Measurements from ENCODE around the gene KLK11. TPM values are rescaled to one million over a fixed set of nuclear protein-coding genes. Genes with fewer than 3 reads are reported as not detected.

KLK11 gene
- total and polyA plus RNA-seq, 4 experiments from 2014 or later = not detected

- Histone ChIP-seq H3K4me1 (ENCODE audit: insufficient read depth, low read length) (no peaks in the 10 kb centered on the region), H3K27ac (ENCODE audit: low read depth, low read length) (no peak overlapping the region), H3K4me3 (ENCODE audit: low read length in 2 of 2) (no peak overlapping the region), H3K36me3 (ENCODE audit: insufficient read depth, low read length) (no peaks in the 10 kb centered on the region), H3K27me3 (ENCODE audit: insufficient read depth, low read length) (peaks cover 5% of the 10 kb centered on the region), H3K9me3 (ENCODE audit: control insufficient read depth in 1 of 2, low read length in 2 of 2) (no peaks in the 10 kb centered on the region)
- H3K36me3 Mint-ChIP-seq = no peaks in the 10 kb centered on the region
- no peak for DNase-seq
- peaks cover 0 to 1% (median 0%) of the 10 kb centered on the region in 4 donors for H3K4me1 Mint-ChIP-seq
- H3K9me3 Mint-ChIP-seq = peaks cover 0 to 5% (median 0%) of the 10 kb centered on the region in 8 donors
- POLR2A ChIA-PET (ENCODE audit: partially characterized antibody) = no interaction called here
- CTCF ChIA-PET (ENCODE audit: partially characterized antibody) = no interaction called here
- intact Hi-C loops (cut with micrococcal nuclease) = no loop called here
- peak overlapping the region in 1 of 7 donors; percentile 3 for H3K27ac Mint-ChIP-seq
- H3K27me3 Mint-ChIP-seq = peaks cover 28 to 40% of the 10 kb centered on the region in 2 donors
- no peak overlapping the region for H3K4me3 Mint-ChIP-seq
Measured at GRCh38 chr19:50981587-50982146, 44.7 kb downstream of the KLK11 start.

DNA sequence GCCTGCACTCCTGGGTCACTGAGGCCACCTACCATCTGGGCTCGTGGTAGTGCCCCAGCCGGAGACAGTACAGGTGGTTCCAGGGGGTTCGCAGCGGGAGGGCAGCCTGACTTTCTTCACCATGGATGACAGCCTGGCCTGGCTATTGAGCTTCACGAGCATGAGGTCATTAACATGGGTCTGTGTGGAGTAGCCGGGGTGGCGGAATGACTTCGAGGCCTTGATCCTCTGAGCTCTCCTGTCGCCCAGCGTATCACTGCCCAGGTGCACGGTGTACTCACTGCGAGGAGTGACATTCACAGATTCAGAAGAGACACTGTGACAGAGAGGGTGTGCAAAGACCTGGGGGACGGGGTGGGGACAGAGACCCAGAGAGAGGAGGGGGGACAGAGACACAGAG is 46.2 kb downstream of the KLK11 start:
- Histone ChIP-seq H3K36me3 (ENCODE audit: insufficient read depth, low read length) (no peaks in the 10 kb centered on the region), H3K27me3 (ENCODE audit: insufficient read depth, low read length) (peaks cover 5% of the 10 kb centered on the region), H3K27ac (ENCODE audit: low read depth, low read length) (no peak overlapping the region), H3K9me3 (ENCODE audit: control insufficient read depth in 1 of 2, low read length in 2 of 2) (no peaks in the 10 kb centered on the region), H3K4me3 (ENCODE audit: low read length in 2 of 2) (no peak overlapping the region), H3K4me1 (ENCODE audit: insufficient read depth, low read length) (no peaks in the 10 kb centered on the region)
- ChIA-PET POLR2A (ENCODE audit: partially characterized antibody) (no interaction called here), CTCF (ENCODE audit: partially characterized antibody) (no interaction called here)
- H3K4me1 Mint-ChIP-seq = peaks cover 0 to 1% (median 0%) of the 10 kb centered on the region in 4 donors
- intact Hi-C loops (cut with micrococcal nuclease) = no loop called here
- H3K9me3 Mint-ChIP-seq = peaks cover 0 to 3% (median 0%) of the 10 kb centered on the region in 8 donors
- no peak overlapping the region for H3K4me3 Mint-ChIP-seq
- H3K36me3 Mint-ChIP-seq = no peaks in the 10 kb centered on the region
- no peak for DNase-seq
- peaks cover 37 to 40% of the 10 kb centered on the region in 2 donors for H3K27me3 Mint-ChIP-seq
- no peak overlapping the region for H3K27ac Mint-ChIP-seq

DNA sequence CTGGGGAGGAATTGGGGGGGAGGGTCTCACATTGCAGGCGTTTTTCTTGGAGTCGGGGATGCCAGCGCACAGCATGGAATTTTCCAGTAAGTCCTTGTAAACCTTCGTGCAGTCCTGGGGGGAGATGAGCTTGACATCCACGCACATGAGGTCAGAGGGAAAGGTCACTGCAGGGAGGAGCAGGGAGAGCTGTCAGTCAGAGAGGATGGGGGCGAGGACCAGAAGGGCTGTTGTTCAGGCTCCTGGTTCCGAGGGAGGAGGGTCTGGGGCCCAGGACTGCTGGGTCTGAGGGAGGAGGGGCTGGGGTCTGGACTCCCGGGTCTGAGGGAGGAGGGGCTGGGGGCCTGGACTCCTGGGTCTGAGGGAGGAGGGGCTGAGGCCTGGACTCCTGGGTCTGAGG is 46.7 kb downstream of the KLK11 start:
- H3K36me3 ChIP-seq (ENCODE audit: insufficient read depth, low read length) = no peaks in the 10 kb centered on the region
- H3K27ac ChIP-seq (ENCODE audit: low read depth, low read length) = no peak overlapping the region
- Mint-ChIP-seq H3K36me3 (no peaks in the 10 kb centered on the region), H3K4me1 (peaks cover 0 to 1% (median 0%) of the 10 kb centered on the region in 4 donors), H3K27ac (no peak overlapping the region), H3K4me3 (no peak overlapping the region), H3K9me3 (peaks cover 0 to 2% (median 0%) of the 10 kb centered on the region in 8 donors), H3K27me3 (peaks cover 34 to 36% of the 10 kb centered on the region in 2 donors)
- H3K27me3 ChIP-seq (ENCODE audit: insufficient read depth, low read length) = peaks cover 5% of the 10 kb centered on the region
- POLR2A ChIA-PET (ENCODE audit: partially characterized antibody) = no interaction called here
- no peak overlapping the region for H3K4me3 ChIP-seq (ENCODE audit: low read length in 2 of 2)
- no peaks in the 10 kb centered on the region for H3K4me1 ChIP-seq (ENCODE audit: insufficient read depth, low read length)
- DNase-seq = no peak
- no peaks in the 10 kb centered on the region for H3K9me3 ChIP-seq (ENCODE audit: control insufficient read depth in 1 of 2, low read length in 2 of 2)
- CTCF ChIA-PET (ENCODE audit: partially characterized antibody) = no interaction called here
- intact Hi-C loops (cut with micrococcal nuclease) = no loop called here

DNA sequence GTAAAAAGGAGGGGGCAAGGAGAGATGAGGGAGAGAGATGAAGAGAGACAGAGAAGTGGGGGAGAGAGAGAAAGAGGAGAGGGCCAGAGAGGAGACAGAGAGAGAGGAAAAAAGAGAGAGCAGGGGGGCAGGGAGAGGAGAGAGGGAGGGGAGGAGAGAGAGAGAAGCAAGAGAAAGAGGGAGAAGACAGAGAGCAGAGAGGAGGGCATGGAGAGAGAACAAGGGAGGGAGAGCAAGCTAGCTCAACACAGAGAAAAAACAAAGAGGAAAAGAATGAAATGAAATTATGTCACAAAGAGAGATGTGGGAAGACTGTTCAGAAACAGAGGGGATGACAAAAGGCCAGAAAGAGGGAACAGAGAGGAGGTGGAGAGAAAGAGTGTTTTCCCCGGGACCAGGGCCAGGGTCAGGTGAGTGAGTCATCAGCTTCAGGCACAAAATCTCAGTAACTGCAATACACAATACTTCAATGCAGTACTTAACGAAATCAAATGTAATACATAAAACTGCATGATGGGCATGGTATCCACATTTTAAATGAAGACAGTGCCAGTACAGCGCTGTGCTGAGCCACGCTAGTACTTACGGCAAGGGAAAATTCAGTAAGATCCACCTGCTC is 47.5 kb downstream of the KLK11 start:
- H3K27me3 ChIP-seq (ENCODE audit: insufficient read depth, low read length) = peaks cover 5% of the 10 kb centered on the region
- POLR2A ChIA-PET (ENCODE audit: partially characterized antibody) = no interaction called here
- no peak overlapping the region for H3K27ac ChIP-seq (ENCODE audit: low read depth, low read length)
- H3K4me3 ChIP-seq (ENCODE audit: low read length in 2 of 2) = no peak overlapping the region
- Mint-ChIP-seq H3K4me1 (peaks cover 0 to 1% (median 0%) of the 10 kb centered on the region in 4 donors), H3K9me3 (peaks cover 0 to 2% (median 0%) of the 10 kb centered on the region in 8 donors), H3K36me3 (no peaks in the 10 kb centered on the region), H3K27ac (no peak overlapping the region), H3K4me3 (no peak overlapping the region), H3K27me3 (peaks cover 34 to 40% of the 10 kb centered on the region in 2 donors)
- H3K4me1 ChIP-seq (ENCODE audit: insufficient read depth, low read length) = no peaks in the 10 kb centered on the region
- H3K36me3 ChIP-seq (ENCODE audit: insufficient read depth, low read length) = no peaks in the 10 kb centered on the region
- intact Hi-C loops (cut with micrococcal nuclease) = no loop called here
- no peak for DNase-seq
- H3K9me3 ChIP-seq (ENCODE audit: control insufficient read depth in 1 of 2, low read length in 2 of 2) = no peaks in the 10 kb centered on the region
- CTCF ChIA-PET (ENCODE audit: partially characterized antibody) = no interaction called here

- peaks cover 5% of the 10 kb centered on the region for H3K27me3 ChIP-seq (ENCODE audit: insufficient read depth, low read length)
- no peak overlapping the region for H3K27ac ChIP-seq (ENCODE audit: low read depth, low read length)
- no peaks in the 10 kb centered on the region for H3K9me3 ChIP-seq (ENCODE audit: control insufficient read depth in 1 of 2, low read length in 2 of 2)
- H3K4me1 ChIP-seq (ENCODE audit: insufficient read depth, low read length) = no peaks in the 10 kb centered on the region
- Mint-ChIP-seq H3K9me3 (peaks cover 0 to 2% (median 0%) of the 10 kb centered on the region in 8 donors), H3K27ac (no peak overlapping the region), H3K36me3 (no peaks in the 10 kb centered on the region), H3K4me1 (peaks cover 0 to 1% (median 0%) of the 10 kb centered on the region in 4 donors), H3K4me3 (no peak overlapping the region), H3K27me3 (peaks cover 36 to 45% of the 10 kb centered on the region in 2 donors)
- POLR2A ChIA-PET (ENCODE audit: partially characterized antibody) = no interaction called here
- DNase-seq = no peak
- CTCF ChIA-PET (ENCODE audit: partially characterized antibody) = no interaction called here
- no peak overlapping the region for H3K4me3 ChIP-seq (ENCODE audit: low read length in 2 of 2)
- no peaks in the 10 kb centered on the region for H3K36me3 ChIP-seq (ENCODE audit: insufficient read depth, low read length)
- intact Hi-C loops (cut with micrococcal nuclease) = no loop called here
Measured at GRCh38 chr19:50977626-50978025, 48.8 kb downstream of the KLK11 start.

GRCh38 chr19:50975766-50976165 is 50.6 kb downstream of the KLK11 start:
- H3K4me3 Mint-ChIP-seq = peak overlapping the region in 1 of 8 donors; percentile 54
- ChIA-PET CTCF (ENCODE audit: partially characterized antibody) (no interaction called here), POLR2A (ENCODE audit: partially characterized antibody) (no interaction called here)
- Histone ChIP-seq H3K9me3 (ENCODE audit: control insufficient read depth in 1 of 2, low read length in 2 of 2) (no peaks in the 10 kb centered on the region), H3K4me1 (ENCODE audit: insufficient read depth, low read length) (no peaks in the 10 kb centered on the region), H3K27ac (ENCODE audit: low read depth, low read length) (no peak overlapping the region), H3K36me3 (ENCODE audit: insufficient read depth, low read length) (no peaks in the 10 kb centered on the region), H3K27me3 (ENCODE audit: insufficient read depth, low read length) (peaks cover 5% of the 10 kb centered on the region), H3K4me3 (ENCODE audit: low read length in 2 of 2) (no peak overlapping the region)
- H3K9me3 Mint-ChIP-seq = peaks cover 0 to 2% (median 0%) of the 10 kb centered on the region in 8 donors
- H3K27me3 Mint-ChIP-seq = peaks cover 34 to 43% of the 10 kb centered on the region in 2 donors
- peaks cover 0 to 1% (median 0%) of the 10 kb centered on the region in 4 donors for H3K4me1 Mint-ChIP-seq
- no peaks in the 10 kb centered on the region for H3K36me3 Mint-ChIP-seq
- DNase-seq = no peak
- H3K27ac Mint-ChIP-seq = no peak overlapping the region
- intact Hi-C loops (cut with micrococcal nuclease) = no loop called here

DNA sequence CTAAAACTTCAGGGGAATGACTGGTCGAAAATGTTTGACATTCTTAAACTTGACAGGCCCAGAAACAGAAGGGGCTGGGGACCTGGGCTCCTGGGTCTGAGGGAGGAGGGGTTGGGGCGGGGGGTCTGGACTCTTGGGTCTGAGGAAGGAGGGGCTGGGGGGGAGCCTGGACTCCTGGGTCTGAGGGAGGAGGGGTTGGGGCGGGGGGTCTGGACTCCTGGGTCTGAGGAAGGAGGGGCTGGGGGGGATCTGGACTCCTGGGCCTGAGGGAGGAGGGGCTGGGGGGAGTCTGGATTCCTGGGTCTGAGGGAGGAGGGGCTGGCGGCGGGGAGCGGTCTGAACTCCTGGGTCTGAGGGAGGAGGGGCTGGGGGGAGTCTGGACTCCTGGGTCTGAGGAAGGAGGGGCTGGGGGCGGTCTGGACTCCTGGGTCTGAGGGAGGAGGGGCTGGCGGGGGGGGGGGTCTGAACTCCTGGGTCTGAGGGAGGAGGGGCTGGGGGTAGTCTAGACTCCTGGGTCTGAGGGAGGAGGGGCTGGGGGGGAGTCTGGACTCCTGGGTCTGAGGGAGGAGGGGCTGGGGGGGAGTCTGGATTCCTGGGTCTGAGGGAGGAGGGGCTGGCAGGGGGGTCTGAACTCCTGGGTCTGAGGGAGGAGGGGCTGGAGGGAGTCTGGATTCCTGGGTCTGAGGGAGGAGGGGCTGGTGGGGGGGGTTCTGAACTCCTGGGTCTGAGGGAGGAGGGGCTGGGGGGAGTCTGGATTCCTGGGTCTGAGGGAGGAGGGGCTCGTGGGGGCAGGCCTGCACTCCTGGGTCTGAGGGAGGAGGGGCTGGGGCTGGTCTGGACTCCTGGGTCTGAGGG is 51.5 kb downstream of the KLK11 start:
- Histone ChIP-seq H3K36me3 (ENCODE audit: insufficient read depth, low read length) (no peaks in the 10 kb centered on the region), H3K27me3 (ENCODE audit: insufficient read depth, low read length) (peaks cover 5% of the 10 kb centered on the region), H3K4me3 (ENCODE audit: low read length in 2 of 2) (no peak overlapping the region), H3K27ac (ENCODE audit: low read depth, low read length) (no peak overlapping the region), H3K9me3 (ENCODE audit: control insufficient read depth in 1 of 2, low read length in 2 of 2) (no peaks in the 10 kb centered on the region), H3K4me1 (ENCODE audit: insufficient read depth, low read length) (no peaks in the 10 kb centered on the region)
- no peaks in the 10 kb centered on the region for H3K36me3 Mint-ChIP-seq
- H3K27ac Mint-ChIP-seq = no peak overlapping the region
- intact Hi-C loops (cut with micrococcal nuclease) = no loop called here
- no peak for DNase-seq
- H3K9me3 Mint-ChIP-seq = peaks cover 0 to 2% (median 0%) of the 10 kb centered on the region in 8 donors
- peaks cover 37 to 49% of the 10 kb centered on the region in 2 donors for H3K27me3 Mint-ChIP-seq
- H3K4me3 Mint-ChIP-seq = no peak overlapping the region
- POLR2A ChIA-PET (ENCODE audit: partially characterized antibody) = no interaction called here
- CTCF ChIA-PET (ENCODE audit: partially characterized antibody) = no interaction called here
- H3K4me1 Mint-ChIP-seq = peaks cover 0 to 1% (median 0%) of the 10 kb centered on the region in 4 donors
